WTC11 (cell line): ENCODE results near the gene RFPL3. TPM values are rescaled to one million over a fixed set of nuclear protein-coding genes. Genes with fewer than 3 reads are reported as not detected.

Source experiments
- ATAC-seq: fragments of 200-7000 bp; cut with Tn5 transposase; 2 replicates; pipeline ENCODE4 v1.10.0; 2021; ENCODE audit warnings: mild to moderate bottlenecking, moderate library complexity
- CTCF ChIA-PET: fragments of 300-600 bp; sonication (Branson Sonifier 250); formaldehyde crosslinking; loops from one replicate; lab custom pipeline; 2021; ENCODE audit warnings: antibody characterized with exemption; lab: Charles Lee
- POLR2A ChIA-PET: fragments of 350-600 bp; sonication (Branson Sonifier 250); formaldehyde crosslinking; loops from one replicate; lab custom pipeline; 2021; ENCODE audit warnings: antibody characterized with exemption; lab: Charles Lee
- DNase-seq: peaks from one replicate; pipeline ENCODE4 v3.0.0; 2021; ENCODE audit warnings: low spot score
- H3K27ac Mint-ChIP-seq: 2 replicates; pipeline ENCODE4 v1.8.0; 2021; ENCODE audit warnings: mixed read lengths
- H3K27me3 Mint-ChIP-seq: 2 replicates; pipeline ENCODE4 v1.8.0; 2021; ENCODE audit warnings: low read depth, mild to moderate bottlenecking, moderate library complexity, mixed read lengths
- H3K36me3 Mint-ChIP-seq: 2 replicates; pipeline ENCODE4 v1.8.0; 2021; ENCODE audit warnings: mixed read lengths
- H3K4me1 Mint-ChIP-seq: 2 replicates; pipeline ENCODE4 v1.8.0; 2022; ENCODE audit warnings: mixed read lengths
- H3K4me3 Mint-ChIP-seq: 2 replicates; pipeline ENCODE4 v1.8.0; 2021; ENCODE audit warnings: mild to moderate bottlenecking, moderate library complexity, mixed read lengths
- H3K9me3 Mint-ChIP-seq: 2 replicates; pipeline ENCODE4 v1.8.0; 2021; ENCODE audit warnings: mixed read lengths
- AFF4 ChIP-seq: sonication (generic); formaldehyde crosslinking; IDR thresholded peaks from 2 replicates; pipeline ENCODE4 v1.8.1; 2023; ENCODE audit warnings: mild to moderate bottlenecking, missing genetic modification reagents, borderline replicate concordance
- ATF3 ChIP-seq: sonication (generic); formaldehyde crosslinking; conservative IDR thresholded peaks from 2 replicates; pipeline ENCODE4 v1.8.1; 2022; ENCODE audit warnings: mild to moderate bottlenecking, missing genetic modification reagents
- CREM ChIP-seq: sonication (generic); formaldehyde crosslinking; IDR thresholded peaks from 2 replicates; pipeline ENCODE4 v1.8.1; 2022; ENCODE audit warnings: mild to moderate bottlenecking, missing genetic modification reagents, moderate library complexity
- ESRRA ChIP-seq: sonication (generic); formaldehyde crosslinking; IDR thresholded peaks from 2 replicates; pipeline ENCODE4 v1.8.1; 2022; ENCODE audit warnings: mild to moderate bottlenecking, missing genetic modification reagents, borderline replicate concordance
- FOXK1 ChIP-seq: sonication (generic); formaldehyde crosslinking; IDR thresholded peaks from 2 replicates; pipeline ENCODE4 v1.8.0; 2022; ENCODE audit warnings: mild to moderate bottlenecking, moderate library complexity, missing genetic modification reagents
- GRHL2 ChIP-seq: fragments of 250-450 bp; sonication (Bioruptor Pico); IDR thresholded peaks from 2 replicates; pipeline ENCODE4 v1.8.0; 2022; ENCODE audit warnings: mild to moderate bottlenecking, moderate library complexity; ENCODE audit not compliant: insufficient replicate concordance, severe bottlenecking
- HMGXB4 ChIP-seq: sonication (generic); formaldehyde crosslinking; IDR thresholded peaks from 2 replicates; pipeline ENCODE4 v1.8.1; 2023; ENCODE audit warnings: mild to moderate bottlenecking, moderate library complexity, missing genetic modification reagents
- JAZF1 ChIP-seq: fragments of 250-450 bp; sonication (Bioruptor Pico); IDR thresholded peaks from 2 replicates; pipeline ENCODE4 v1.9.0; 2021; ENCODE audit warnings: moderate library complexity, mild to moderate bottlenecking, inconsistent platforms
- MLX ChIP-seq: sonication (generic); formaldehyde crosslinking; IDR thresholded peaks from 2 replicates; pipeline ENCODE4 v1.8.1; 2023; ENCODE audit warnings: mild to moderate bottlenecking, missing genetic modification reagents, moderate library complexity
- NR1H2 ChIP-seq: sonication (generic); formaldehyde crosslinking; IDR thresholded peaks from 2 replicates; pipeline ENCODE4 v1.9.0; 2021; ENCODE audit warnings: mild to moderate bottlenecking, moderate library complexity, missing genetic modification reagents
- OVOL2 ChIP-seq: fragments of 250-450 bp; sonication (Bioruptor Pico); IDR thresholded peaks from 2 replicates; pipeline ENCODE4 v1.9.0; 2021; ENCODE audit warnings: mild to moderate bottlenecking, borderline replicate concordance
- SP1 ChIP-seq: sonication (generic); formaldehyde crosslinking; conservative IDR thresholded peaks from 2 replicates; pipeline ENCODE4 v1.8.1; 2022; ENCODE audit warnings: missing genetic modification reagents
- TEAD4 ChIP-seq: sonication (generic); formaldehyde crosslinking; IDR thresholded peaks from 2 replicates; pipeline ENCODE4 v1.8.0; 2022; ENCODE audit warnings: mild to moderate bottlenecking, missing genetic modification reagents
- TP53 ChIP-seq: sonication (generic); formaldehyde crosslinking; IDR thresholded peaks from 2 replicates; pipeline ENCODE4 v1.8.1; 2023; ENCODE audit warnings: mild to moderate bottlenecking, missing genetic modification reagents
- ZNF317 ChIP-seq: sonication (generic); formaldehyde crosslinking; IDR thresholded peaks from 2 replicates; pipeline ENCODE4 v1.8.1; 2023; ENCODE audit warnings: low read depth, mild to moderate bottlenecking, moderate library complexity, missing genetic modification reagents, borderline replicate concordance
- ZNF396 ChIP-seq: fragments of 250-450 bp; sonication (Bioruptor Pico); IDR thresholded peaks from 2 replicates; pipeline ENCODE4 v1.8.0; 2021; ENCODE audit warnings: mild to moderate bottlenecking, moderate library complexity, borderline replicate concordance
- total RNA-seq: library from RNA; stranded (reverse); gene quantifications from 3 replicates; pipeline ENCODE4 v1.2.3, GENCODE V29; 2021
- TF ChIP-seq, protein P1 (sequence below): sonication (generic); formaldehyde crosslinking; IDR thresholded peaks from 2 replicates; pipeline ENCODE4 v1.8.0; 2023; ENCODE audit warnings: missing genetic modification reagents, mild to moderate bottlenecking, borderline replicate concordance
- TF ChIP-seq, protein P2 (sequence below): sonication (generic); formaldehyde crosslinking; IDR thresholded peaks from 2 replicates; pipeline ENCODE4 v1.8.1; 2023; ENCODE audit warnings: mild to moderate bottlenecking, missing genetic modification reagents
- TF ChIP-seq, protein P3 (sequence below): sonication (generic); formaldehyde crosslinking; IDR thresholded peaks from 2 replicates; pipeline ENCODE4 v1.8.0; 2022; ENCODE audit warnings: mild to moderate bottlenecking, missing genetic modification reagents
- TF ChIP-seq, protein P4 (sequence below): fragments of 250-450 bp; sonication (Bioruptor Pico); IDR thresholded peaks from 2 replicates; pipeline ENCODE4 v1.9.0; 2021; ENCODE audit warnings: mild to moderate bottlenecking

Gene RFPL3
- total RNA-seq, 1 experiment from 2014 or later = not detected

GRCh38 chr22:32318361-32318760, 39.3 kb upstream of the RFPL3 start (continued):
- TF ChIP-seq, protein P1, sequence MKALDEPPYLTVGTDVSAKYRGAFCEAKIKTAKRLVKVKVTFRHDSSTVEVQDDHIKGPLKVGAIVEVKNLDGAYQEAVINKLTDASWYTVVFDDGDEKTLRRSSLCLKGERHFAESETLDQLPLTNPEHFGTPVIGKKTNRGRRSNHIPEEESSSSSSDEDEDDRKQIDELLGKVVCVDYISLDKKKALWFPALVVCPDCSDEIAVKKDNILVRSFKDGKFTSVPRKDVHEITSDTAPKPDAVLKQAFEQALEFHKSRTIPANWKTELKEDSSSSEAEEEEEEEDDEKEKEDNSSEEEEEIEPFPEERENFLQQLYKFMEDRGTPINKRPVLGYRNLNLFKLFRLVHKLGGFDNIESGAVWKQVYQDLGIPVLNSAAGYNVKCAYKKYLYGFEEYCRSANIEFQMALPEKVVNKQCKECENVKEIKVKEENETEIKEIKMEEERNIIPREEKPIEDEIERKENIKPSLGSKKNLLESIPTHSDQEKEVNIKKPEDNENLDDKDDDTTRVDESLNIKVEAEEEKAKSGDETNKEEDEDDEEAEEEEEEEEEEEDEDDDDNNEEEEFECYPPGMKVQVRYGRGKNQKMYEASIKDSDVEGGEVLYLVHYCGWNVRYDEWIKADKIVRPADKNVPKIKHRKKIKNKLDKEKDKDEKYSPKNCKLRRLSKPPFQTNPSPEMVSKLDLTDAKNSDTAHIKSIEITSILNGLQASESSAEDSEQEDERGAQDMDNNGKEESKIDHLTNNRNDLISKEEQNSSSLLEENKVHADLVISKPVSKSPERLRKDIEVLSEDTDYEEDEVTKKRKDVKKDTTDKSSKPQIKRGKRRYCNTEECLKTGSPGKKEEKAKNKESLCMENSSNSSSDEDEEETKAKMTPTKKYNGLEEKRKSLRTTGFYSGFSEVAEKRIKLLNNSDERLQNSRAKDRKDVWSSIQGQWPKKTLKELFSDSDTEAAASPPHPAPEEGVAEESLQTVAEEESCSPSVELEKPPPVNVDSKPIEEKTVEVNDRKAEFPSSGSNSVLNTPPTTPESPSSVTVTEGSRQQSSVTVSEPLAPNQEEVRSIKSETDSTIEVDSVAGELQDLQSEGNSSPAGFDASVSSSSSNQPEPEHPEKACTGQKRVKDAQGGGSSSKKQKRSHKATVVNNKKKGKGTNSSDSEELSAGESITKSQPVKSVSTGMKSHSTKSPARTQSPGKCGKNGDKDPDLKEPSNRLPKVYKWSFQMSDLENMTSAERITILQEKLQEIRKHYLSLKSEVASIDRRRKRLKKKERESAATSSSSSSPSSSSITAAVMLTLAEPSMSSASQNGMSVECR = no peak
- TF ChIP-seq, protein P2, sequence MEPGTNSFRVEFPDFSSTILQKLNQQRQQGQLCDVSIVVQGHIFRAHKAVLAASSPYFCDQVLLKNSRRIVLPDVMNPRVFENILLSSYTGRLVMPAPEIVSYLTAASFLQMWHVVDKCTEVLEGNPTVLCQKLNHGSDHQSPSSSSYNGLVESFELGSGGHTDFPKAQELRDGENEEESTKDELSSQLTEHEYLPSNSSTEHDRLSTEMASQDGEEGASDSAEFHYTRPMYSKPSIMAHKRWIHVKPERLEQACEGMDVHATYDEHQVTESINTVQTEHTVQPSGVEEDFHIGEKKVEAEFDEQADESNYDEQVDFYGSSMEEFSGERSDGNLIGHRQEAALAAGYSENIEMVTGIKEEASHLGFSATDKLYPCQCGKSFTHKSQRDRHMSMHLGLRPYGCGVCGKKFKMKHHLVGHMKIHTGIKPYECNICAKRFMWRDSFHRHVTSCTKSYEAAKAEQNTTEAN (CRISPR knock-in tag) = no peak
- no peak for TF ChIP-seq FOXK1
- TF ChIP-seq TEAD4 (CRISPR knock-in tag) = no peak
- TF ChIP-seq ZNF396 (CRISPR knock-in tag) = no peak
- TF ChIP-seq JAZF1 (CRISPR knock-in tag) = no peak
- TF ChIP-seq ESRRA = no peak
- TF ChIP-seq ZNF317 (CRISPR knock-in tag) = no peak
- TF ChIP-seq, protein P3, sequence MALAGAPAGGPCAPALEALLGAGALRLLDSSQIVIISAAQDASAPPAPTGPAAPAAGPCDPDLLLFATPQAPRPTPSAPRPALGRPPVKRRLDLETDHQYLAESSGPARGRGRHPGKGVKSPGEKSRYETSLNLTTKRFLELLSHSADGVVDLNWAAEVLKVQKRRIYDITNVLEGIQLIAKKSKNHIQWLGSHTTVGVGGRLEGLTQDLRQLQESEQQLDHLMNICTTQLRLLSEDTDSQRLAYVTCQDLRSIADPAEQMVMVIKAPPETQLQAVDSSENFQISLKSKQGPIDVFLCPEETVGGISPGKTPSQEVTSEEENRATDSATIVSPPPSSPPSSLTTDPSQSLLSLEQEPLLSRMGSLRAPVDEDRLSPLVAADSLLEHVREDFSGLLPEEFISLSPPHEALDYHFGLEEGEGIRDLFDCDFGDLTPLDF (CRISPR knock-in tag) = no peak
- TF ChIP-seq OVOL2 = no peak
- TF ChIP-seq AFF4 (CRISPR knock-in tag) = no peak
- no peak for TF ChIP-seq ATF3 (CRISPR knock-in tag)
- no peak for TF ChIP-seq NR1H2

GRCh38 chr22:32319861-32320406, 37.7 kb upstream of the RFPL3 start:
- H3K27me3 Mint-ChIP-seq = peaks cover 8% of the 10 kb centered on the region
- DNase-seq (no peak), ATAC-seq (no peak)
- ChIA-PET POLR2A (no interaction called here), CTCF (no interaction called here)
- H3K27ac Mint-ChIP-seq = no peak overlapping the region
- H3K9me3 Mint-ChIP-seq = peaks cover 20% of the 10 kb centered on the region
- H3K4me3 Mint-ChIP-seq = no peak overlapping the region
- H3K36me3 Mint-ChIP-seq = peaks cover 8% of the 10 kb centered on the region
- peaks cover 19% of the 10 kb centered on the region for H3K4me1 Mint-ChIP-seq
- TF ChIP-seq HMGXB4 = no peak
- no peak for TF ChIP-seq SP1 (CRISPR knock-in tag)
- TF ChIP-seq CREM (CRISPR knock-in tag) = no peak
- TF ChIP-seq, protein P4, sequence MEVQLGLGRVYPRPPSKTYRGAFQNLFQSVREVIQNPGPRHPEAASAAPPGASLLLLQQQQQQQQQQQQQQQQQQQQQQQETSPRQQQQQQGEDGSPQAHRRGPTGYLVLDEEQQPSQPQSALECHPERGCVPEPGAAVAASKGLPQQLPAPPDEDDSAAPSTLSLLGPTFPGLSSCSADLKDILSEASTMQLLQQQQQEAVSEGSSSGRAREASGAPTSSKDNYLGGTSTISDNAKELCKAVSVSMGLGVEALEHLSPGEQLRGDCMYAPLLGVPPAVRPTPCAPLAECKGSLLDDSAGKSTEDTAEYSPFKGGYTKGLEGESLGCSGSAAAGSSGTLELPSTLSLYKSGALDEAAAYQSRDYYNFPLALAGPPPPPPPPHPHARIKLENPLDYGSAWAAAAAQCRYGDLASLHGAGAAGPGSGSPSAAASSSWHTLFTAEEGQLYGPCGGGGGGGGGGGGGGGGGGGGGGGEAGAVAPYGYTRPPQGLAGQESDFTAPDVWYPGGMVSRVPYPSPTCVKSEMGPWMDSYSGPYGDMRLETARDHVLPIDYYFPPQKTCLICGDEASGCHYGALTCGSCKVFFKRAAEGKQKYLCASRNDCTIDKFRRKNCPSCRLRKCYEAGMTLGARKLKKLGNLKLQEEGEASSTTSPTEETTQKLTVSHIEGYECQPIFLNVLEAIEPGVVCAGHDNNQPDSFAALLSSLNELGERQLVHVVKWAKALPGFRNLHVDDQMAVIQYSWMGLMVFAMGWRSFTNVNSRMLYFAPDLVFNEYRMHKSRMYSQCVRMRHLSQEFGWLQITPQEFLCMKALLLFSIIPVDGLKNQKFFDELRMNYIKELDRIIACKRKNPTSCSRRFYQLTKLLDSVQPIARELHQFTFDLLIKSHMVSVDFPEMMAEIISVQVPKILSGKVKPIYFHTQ = no peak
- no peak for TF ChIP-seq GRHL2 (CRISPR knock-in tag)
- no peak for TF ChIP-seq TP53
- no peak for TF ChIP-seq MLX (CRISPR knock-in tag)
